ENCODE data around the gene PIK3R6. TPM values are rescaled to one million over a fixed set of nuclear protein-coding genes. Genes with fewer than 3 reads are reported as not detected.

The PIK3R6 gene
- total and polyA plus RNA-seq, 2 experiments from 2014 or later: 0.11 to 0.24 TPM

- no peaks in the 10 kb centered on the region for H3K36me3 ChIP-seq (ENCODE audit: insufficient read depth)
- H3K9me3 Mint-ChIP-seq: peaks cover 7% of the 10 kb centered on the region; the same call in 1 of the 3 replicates
- no peak overlapping the region for H3K4me3 Mint-ChIP-seq
- no peak overlapping the region for H3K4me2 ChIP-seq
- H3K27ac Mint-ChIP-seq: no peak overlapping the region
- no peak for TF ChIP-seq CTCF (conservative IDR thresholded peaks at IDR 0.05; ENCODE audit: low read depth in 2 of 2)
- no peak for TF ChIP-seq ETS1 (IDR thresholded peaks at IDR 0.05)
- no peak for TF ChIP-seq JUNB (IDR thresholded peaks at IDR 0.05; ENCODE audit: unreplicated experiment)
- no peak for TF ChIP-seq ZNF462 (CRISPR knock-in tag; IDR thresholded peaks at IDR 0.05)
- no peak for TF ChIP-seq STAT1 (IDR thresholded peaks at IDR 0.05; ENCODE audit: unreplicated experiment)
- no peak for TF ChIP-seq EZH2 (IDR thresholded peaks at IDR 0.05; ENCODE audit: low read depth, unreplicated experiment)
- TF ChIP-seq ZNF331 (CRISPR knock-in tag; IDR thresholded peaks at IDR 0.05; ENCODE audit: low read depth): no peak
- TF ChIP-seq ZNF114 (CRISPR knock-in tag; IDR thresholded peaks at IDR 0.05): no peak
- no peak for TF ChIP-seq NANOG (IDR thresholded peaks at IDR 0.05; ENCODE audit: borderline replicate concordance)
- no peak for TF ChIP-seq CREB1 (CRISPR knock-in tag; IDR thresholded peaks at IDR 0.05; ENCODE audit: low read depth)
- no peak for TF ChIP-seq EZH2phosphoT487 (IDR thresholded peaks at IDR 0.05; ENCODE audit: unreplicated experiment)
- no peak for TF ChIP-seq REST (IDR thresholded peaks at IDR 0.05; ENCODE audit: unreplicated experiment)
- TF ChIP-seq POLR2AphosphoS5 (IDR thresholded peaks at IDR 0.05; ENCODE audit: low read depth): no peak
- H3K36me3 Mint-ChIP-seq (ENCODE audit: low read depth): no peaks in the 10 kb centered on the region
- H2AFZ ChIP-seq: no peak overlapping the region
- peaks cover 9% of the 10 kb centered on the region for H3K27me3 Mint-ChIP-seq (ENCODE audit: insufficient read depth, low read depth, poor library complexity)
- no peaks in the 10 kb centered on the region for H3K9me2 ChIP-seq (ENCODE audit: insufficient read depth)
- DNase-seq (ENCODE audit: low spot score): no peak
- H3K4me1 ChIP-seq (ENCODE audit: insufficient read depth): no peaks in the 10 kb centered on the region
- H3K79me2 ChIP-seq (replicated peaks; ENCODE audit: insufficient read depth): no peaks in the 10 kb centered on the region
- no peaks in the 10 kb centered on the region for H4K20me1 ChIP-seq (replicated peaks; ENCODE audit: insufficient read depth)
- no peaks in the 10 kb centered on the region for H3F3A ChIP-seq (replicated peaks; ENCODE audit: low read depth)
- H3K4me1 Mint-ChIP-seq: no peaks in the 10 kb centered on the region; the same call in 2 of the 3 replicates
- no peak overlapping the region for H3K4me3 ChIP-seq
- no peak for ATAC-seq
- no peak overlapping the region for H3K27ac ChIP-seq (ENCODE audit: low read depth)
- H3K27me3 ChIP-seq (ENCODE audit: insufficient read depth): no peaks in the 10 kb centered on the region
Observed at GRCh38 chr17:8820311-8821010, 47.0 kb downstream of the PIK3R6 start.
